ENCODE data around the gene DCBLD1. TPM values are rescaled to one million over a fixed set of nuclear protein-coding genes. Genes with fewer than 3 reads are reported as not detected.

DCBLD1 gene
- 3.8 TPM for total RNA-seq (2013)
- polyA plus RNA-seq (1 to 10 TPM; 2.9 to 3.3 (median 3.1) TPM), polyA minus RNA-seq (2.6 and 5.5 TPM in 2 replicates), total RNA-seq (3.5 to 10.8 (median 5.9) reads per million in 11 experiments)

GRCh38 chr6:117482240-117483003 lies at the start of gene DCBLD1:
Gene DCBLD1 (plus strand): TSS chr6:117482674. CDS start chr6:117482782, 108 bp downstream.
- no peaks in the 10 kb centered on the region for H3K36me3 ChIP-seq (replicated peaks in 1 of 2; ENCODE audit: control insufficient read depth in 1 of 2, insufficient read depth in 2 of 2, low read length in 2 of 2)
- intact Hi-C loops (cut with micrococcal nuclease): loop anchor here (10.0 kb wide), 2 partner anchors 122 to 212 kb away; partner anchors contain the start of gene GOPC (in 1 of the 2)
- peak; percentile 59 to 61 (median 60) for DNase-seq
- peaks cover 22 to 55% of the 10 kb centered on the region in 2 donors for H3K27me3 ChIP-seq (ENCODE audit: control insufficient read depth in 2 of 2, insufficient read depth in 2 of 2, low read length in 2 of 2)
- Mint-ChIP-seq H3K4me3 (peak within 1 kb of the TSS; percentile 90 to 97), H3K27ac (peak within 1 kb of the TSS; percentile 59 to 89 (median 78)), H3K36me3 (peaks cover 3 to 7% of the 10 kb centered on the region in 2 donors), H3K4me1 (peaks cover 24% of the 10 kb centered on the region), H3K27me3 (ENCODE audit: low read depth in 3 of 3) (peaks cover 53 to 61% (median 54%) of the 10 kb centered on the region in 3 donors), H3K9me3 (peaks cover 0 to 7% (median 0%) of the 10 kb centered on the region in 7 donors)
- H3K4me3 ChIP-seq (replicated peaks in 1 of 3; ENCODE audit: low read depth in 2 of 3, low read length in 3 of 3): peak within 1 kb of the TSS; percentile 83 to 90 (median 88)
- H3K4me2 ChIP-seq (replicated peaks; ENCODE audit: extremely low read depth, low read length, poor library complexity, severe bottlenecking): peak within 1 kb of the TSS; percentile 92
- TF ChIP-seq CTCF (IDR thresholded peaks at IDR 0.05): no peak
- peak within 1 kb of the TSS; percentile 49 to 69 for H3K27ac ChIP-seq (ENCODE audit: low read depth in 1 of 2, low read length in 2 of 2)
- H2AFZ ChIP-seq (ENCODE audit: insufficient read depth, low read depth, low read length, poor library complexity, severe bottlenecking): peak within 1 kb of the TSS; percentile 92
- peaks cover 0 to 6% of the 10 kb centered on the region in 2 donors for H3K9me3 ChIP-seq (replicated peaks in 1 of 2; ENCODE audit: control insufficient read depth in 1 of 2, insufficient read depth in 1 of 2, low read length in 2 of 2)
- H4K20me1 ChIP-seq (ENCODE audit: insufficient read depth, low read length): no peaks in the 10 kb centered on the region
- H3K9ac ChIP-seq (ENCODE audit: insufficient read depth, low read length, poor library complexity, severe bottlenecking): peak within 1 kb of the TSS; percentile 68
- WGBS (ENCODE audit: insufficient coverage): under 1% methylated on average over 88 of the region's 96 CpGs
- H3K4me1 ChIP-seq (ENCODE audit: control insufficient read depth in 1 of 2, insufficient read depth in 2 of 2, low read length in 2 of 2): peaks cover 16 to 26% of the 10 kb centered on the region in 2 donors
- no peaks in the 10 kb centered on the region for H3K79me2 ChIP-seq (ENCODE audit: insufficient read depth, low read length)

GRCh38 chr6:117440706-117441525 lies 41.6 kb upstream of the DCBLD1 start:
- Histone ChIP-seq H3K79me2 (ENCODE audit: insufficient read depth, low read length) (no peaks in the 10 kb centered on the region), H4K20me1 (ENCODE audit: insufficient read depth, low read length) (no peaks in the 10 kb centered on the region), H3K4me1 (ENCODE audit: control insufficient read depth in 1 of 2, insufficient read depth in 2 of 2, low read length in 2 of 2) (no peaks in the 10 kb centered on the region), H2AFZ (ENCODE audit: insufficient read depth, low read depth, low read length, poor library complexity, severe bottlenecking) (no peak overlapping the region), H3K9ac (ENCODE audit: insufficient read depth, low read length, poor library complexity, severe bottlenecking) (no peak overlapping the region), H3K27ac (ENCODE audit: low read depth in 1 of 2, low read length in 2 of 2) (no peak overlapping the region), H3K4me2 (replicated peaks; ENCODE audit: extremely low read depth, low read length, poor library complexity, severe bottlenecking) (no peak overlapping the region), H3K27me3 (ENCODE audit: control insufficient read depth in 2 of 2, insufficient read depth in 2 of 2, low read length in 2 of 2) (no peaks in the 10 kb centered on the region), H3K9me3 (replicated peaks in 1 of 2; ENCODE audit: control insufficient read depth in 1 of 2, insufficient read depth in 1 of 2, low read length in 2 of 2) (no peaks in the 10 kb centered on the region), H3K36me3 (replicated peaks in 1 of 2; ENCODE audit: control insufficient read depth in 1 of 2, insufficient read depth in 2 of 2, low read length in 2 of 2) (no peaks in the 10 kb centered on the region), H3K4me3 (replicated peaks in 1 of 3; ENCODE audit: low read depth in 2 of 3, low read length in 3 of 3) (no peak overlapping the region)
- no CpG with 5 or more reads among the region's 2 CpGs for WGBS (ENCODE audit: insufficient coverage)
- intact Hi-C loops (cut with micrococcal nuclease): loop anchor here in 1 of 2 donors (10.0 kb wide), 1 partner anchor 1144 kb away; no protein-coding TSS in a partner anchor
- TF ChIP-seq CTCF (IDR thresholded peaks at IDR 0.05): no peak
- Mint-ChIP-seq H3K9me3 (peaks cover 0 to 5% (median 0%) of the 10 kb centered on the region in 7 donors), H3K27me3 (ENCODE audit: low read depth in 3 of 3) (peaks cover 3 to 4% (median 3%) of the 10 kb centered on the region in 3 donors), H3K4me3 (no peak overlapping the region), H3K36me3 (no peaks in the 10 kb centered on the region), H3K4me1 (peaks cover 9% of the 10 kb centered on the region), H3K27ac (peak overlapping the region in 1 of 7 donors; percentile 64)
- DNase-seq: peak in 2 of 3 donors; percentile 9 to 39

Data from CD14-positive monocyte (primary cell).